ENCODE results near the gene LIN9. TPM values are rescaled to one million over a fixed set of nuclear protein-coding genes. Genes with fewer than 3 reads are reported as not detected.
A peak's percentile ranks its signal among the peaks of the same experiment; 100 is the strongest.

Gene LIN9
- total and polyA plus RNA-seq, 2 of the 13 experiments (the other 11 are each of a cell fraction or from before 2014, with no cell fraction given): 3.0 to 10.0 TPM

DNA sequence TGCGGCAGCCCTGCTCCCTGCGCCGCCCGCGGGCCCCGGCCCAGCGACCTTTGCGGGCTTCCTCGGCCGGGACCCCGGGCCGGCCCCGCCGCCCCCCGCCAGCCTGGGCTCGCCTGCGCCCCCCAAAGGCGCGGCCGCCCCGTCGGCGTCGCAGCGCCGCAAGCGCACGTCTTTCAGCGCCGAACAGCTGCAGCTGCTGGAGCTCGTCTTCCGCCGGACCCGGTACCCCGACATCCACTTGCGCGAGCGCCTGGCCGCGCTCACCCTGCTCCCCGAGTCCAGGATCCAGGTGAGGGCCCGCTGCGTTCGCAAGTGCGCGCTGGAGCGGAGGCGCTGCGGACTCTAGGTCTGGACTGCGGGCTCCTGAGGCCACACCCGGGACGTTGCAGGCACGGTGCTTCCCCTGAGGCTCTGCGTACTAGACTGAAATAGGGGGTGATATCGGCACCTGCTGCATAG is 85.1 kb downstream of the LIN9 start (continued):
- TF ChIP-seq, protein P1, sequence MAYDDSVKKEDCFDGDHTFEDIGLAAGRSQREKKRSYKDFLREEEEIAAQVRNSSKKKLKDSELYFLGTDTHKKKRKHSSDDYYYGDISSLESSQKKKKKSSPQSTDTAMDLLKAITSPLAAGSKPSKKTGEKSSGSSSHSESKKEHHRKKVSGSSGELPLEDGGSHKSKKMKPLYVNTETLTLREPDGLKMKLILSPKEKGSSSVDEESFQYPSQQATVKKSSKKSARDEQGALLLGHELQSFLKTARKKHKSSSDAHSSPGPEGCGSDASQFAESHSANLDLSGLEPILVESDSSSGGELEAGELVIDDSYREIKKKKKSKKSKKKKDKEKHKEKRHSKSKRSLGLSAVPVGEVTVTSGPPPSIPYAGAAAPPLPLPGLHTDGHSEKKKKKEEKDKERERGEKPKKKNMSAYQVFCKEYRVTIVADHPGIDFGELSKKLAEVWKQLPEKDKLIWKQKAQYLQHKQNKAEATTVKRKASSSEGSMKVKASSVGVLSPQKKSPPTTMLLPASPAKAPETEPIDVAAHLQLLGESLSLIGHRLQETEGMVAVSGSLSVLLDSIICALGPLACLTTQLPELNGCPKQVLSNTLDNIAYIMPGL (CRISPR knock-in tag; IDR thresholded peaks at IDR 0.05; ENCODE audit: borderline replicate concordance in 1 of 2, low read depth in 1 of 2): peak; percentile 32 to 61; a peak in 3 of 4 replicates
- TF ChIP-seq TEAD2 (CRISPR knock-in tag; IDR thresholded peaks at IDR 0.05): no peak
- no peak for TF ChIP-seq STAT5B (CRISPR knock-in tag; IDR thresholded peaks at IDR 0.05)
- no peak for TF ChIP-seq AGO1 (IDR thresholded peaks at IDR 0.05; ENCODE audit: low read depth, low read length, poor library complexity, severe bottlenecking)
- TF ChIP-seq ZNF577 (CRISPR knock-in tag; IDR thresholded peaks at IDR 0.05; ENCODE audit: borderline replicate concordance, low read depth): no peak

DNA sequence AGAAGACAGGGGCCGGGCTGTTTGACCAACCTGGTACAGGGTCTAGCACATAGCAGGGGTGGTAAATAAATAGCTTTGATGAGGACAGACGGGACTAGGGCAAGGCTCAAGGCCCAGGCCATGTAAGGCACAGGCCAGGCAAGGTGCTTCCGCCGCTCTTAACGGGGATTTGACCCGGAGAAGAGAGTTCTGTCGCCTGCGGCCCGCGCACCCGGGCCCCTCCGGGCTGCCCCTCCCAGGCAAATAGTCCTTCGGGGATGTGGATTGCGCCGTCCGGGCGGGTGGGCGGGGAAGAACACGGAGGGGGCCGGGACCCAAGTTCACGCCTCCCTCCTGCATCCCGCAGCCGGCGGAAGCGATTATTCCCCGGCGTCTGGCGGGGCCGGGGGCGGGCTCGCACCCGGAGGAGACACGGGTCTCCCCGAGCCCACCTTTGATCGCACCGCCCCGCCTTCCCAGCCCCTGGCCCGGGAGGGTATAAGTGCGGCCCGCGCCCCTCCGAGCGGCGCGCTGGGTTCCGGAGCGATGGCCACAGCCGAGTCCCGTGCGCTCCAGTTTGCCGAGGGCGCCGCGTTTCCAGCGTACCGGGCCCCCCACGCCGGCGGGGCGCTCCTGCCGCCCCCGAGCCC is 85.7 kb downstream of the LIN9 start, which contains the start of gene MIXL1:
Gene MIXL1 (plus strand): TSS at position 508 of the 629 bp plus-strand sequence. CDS start 18 bp downstream, at position 526.
- Histone ChIP-seq H2AFZ (ENCODE audit: low read length) (no peak within 1 kb of the TSS), H3K4me3 (replicated peaks in 1 of 3; ENCODE audit: insufficient read depth in 1 of 3, low read depth in 2 of 3, low read length in 3 of 3) (peak within 1 kb of the TSS; percentile 87 to 90 (median 90)), H3K9ac (ENCODE audit: insufficient read depth, low read depth, low read length) (peak within 1 kb of the TSS; percentile 74), H3K4me1 (ENCODE audit: insufficient read depth, low read length) (peaks cover 66% of the 10 kb centered on the region), H3K9me3 (ENCODE audit: low read length) (no peaks in the 10 kb centered on the region), H3K27ac (ENCODE audit: extremely low read length, insufficient read depth, low read length) (peak within 1 kb of the TSS; percentile 87), H3K27me3 (ENCODE audit: control insufficient read depth in 1 of 2, insufficient read depth in 2 of 2, low read length in 2 of 2) (no peaks in the 10 kb centered on the region; a peak in 1 of 5 replicates), H3K4me2 (ENCODE audit: low read depth, low read length) (peak within 1 kb of the TSS; percentile 88), H3K36me3 (replicated peaks in 1 of 2; ENCODE audit: control insufficient read depth in 1 of 2, insufficient read depth in 2 of 2, low read length in 2 of 2) (peaks cover 0 to 2% of the 10 kb centered on the region in 2 experiments; a peak in 1 of 5 replicates), H3K79me2 (ENCODE audit: insufficient read depth, low read length) (no peaks in the 10 kb centered on the region), H4K20me1 (ENCODE audit: insufficient read depth, low read length) (no peaks in the 10 kb centered on the region)
- ChIA-PET CTCF (ENCODE audit: low intra/inter-chr PET ratio, low total read pairs) (no interaction called here), POLR2A (interaction anchor here (1.1 to 1.4 kb wide), 2 partner anchors 12 to 14 kb away, joined by 4 read pairs; no protein-coding TSS in a partner anchor)
- in situ Hi-C loops (cut with HindIII; ENCODE audit: extremely low pct_ligation_motif_present, low pct_unique_long_range_greater_than_20kb): no loop called here
- ATAC-seq (peak; percentile 96), DNase-seq (ENCODE audit: low spot score) (peak; percentile 89), FAIRE-seq (peak; percentile 77)
- BruUV-seq (replicated peaks): no TSS peak
- intact Hi-C loops (cut with micrococcal nuclease; ENCODE audit: unreplicated experiment): no loop called here
- no CpG with 5 or more reads among the region's 62 CpGs for WGBS (ENCODE audit: low lambda C conversion rate)
- TF ChIP-seq MATR3 (CRISPR knock-in tag; IDR thresholded peaks at IDR 0.05) (no peak), NFYC (CRISPR knock-in tag; IDR thresholded peaks at IDR 0.05) (0 out of 2 replicates have a peak, but pooled peaks have one; percentile 22), ZNF709 (CRISPR knock-in tag; IDR thresholded peaks at IDR 0.05) (0 out of 2 replicates have a peak, but pooled peaks have one; percentile 49), ZNF10 (CRISPR knock-in tag; IDR thresholded peaks at IDR 0.05; ENCODE audit: borderline replicate concordance, low read depth) (no peak), TCF12 (IDR thresholded peaks at IDR 0.05) (no peak), TCF12 (CRISPR knock-in tag; IDR thresholded peaks at IDR 0.05) (peak; percentile 76; the same call in 1 of the 2 replicates), ZBTB7A (CRISPR knock-in tag; IDR thresholded peaks at IDR 0.05) (peak; percentile 25; the same call in 1 of the 2 replicates), ZNF546 (CRISPR knock-in tag; conservative IDR thresholded peaks at IDR 0.05) (peak; percentile 85), ZNF382 (CRISPR knock-in tag; IDR thresholded peaks at IDR 0.05; ENCODE audit: borderline replicate concordance) (no peak), ZSCAN29 (CRISPR knock-in tag; conservative IDR thresholded peaks at IDR 0.05) (peak; percentile 67; the same call in 1 of the 2 replicates), KMT2B (CRISPR knock-in tag; IDR thresholded peaks at IDR 0.05) (peak; percentile 30; the same call in 1 of the 2 replicates), POLR2AphosphoS5 (IDR thresholded peaks at IDR 0.05; ENCODE audit: low read depth, low read length) (0 out of 2 replicates have a peak, but pooled peaks have one; percentile 33), SUZ12 (IDR thresholded peaks at IDR 0.05; ENCODE audit: low read depth, low read length) (no peak), ZNF562 (CRISPR knock-in tag; IDR thresholded peaks at IDR 0.05; ENCODE audit: borderline replicate concordance) (no peak), GATA4 (IDR thresholded peaks at IDR 0.05; ENCODE audit: borderline replicate concordance, low read depth) (0 out of 2 replicates have a peak, but pooled peaks have one; percentile 17), HOXA7 (CRISPR knock-in tag; IDR thresholded peaks at IDR 0.05) (no peak), SRSF9 (IDR thresholded peaks at IDR 0.05; ENCODE audit: borderline replicate concordance, insufficient read depth, low read depth, low read length, poor library complexity, severe bottlenecking) (no peak), ZMYM2 (CRISPR knock-in tag; IDR thresholded peaks at IDR 0.05) (no peak)
